Type B pancreatic cell (in vitro differentiated cells): ENCODE results near the gene TAP1. TPM values are rescaled to one million over a fixed set of nuclear protein-coding genes. Genes with fewer than 3 reads are reported as not detected.

Experiments used
- DNase-seq: peaks from one replicate; pipeline ENCODE4 v3.0.0; 2021; ENCODE audit warnings: mixed read lengths; ENCODE audit not compliant: unreplicated experiment; ENCODE audit errors: extremely low spot score
- H3K27ac Mint-ChIP-seq: 2 replicates; pipeline ENCODE4 v1.8.0; 2021; ENCODE audit warnings: mild to moderate bottlenecking, mixed read lengths
- H3K27me3 Mint-ChIP-seq: 2 replicates; pipeline ENCODE4 v1.8.0; 2021; ENCODE audit warnings: mixed read lengths
- H3K36me3 Mint-ChIP-seq: 2 replicates; pipeline ENCODE4 v1.8.0; 2021; ENCODE audit warnings: mixed read lengths
- H3K4me1 Mint-ChIP-seq: one replicate; pipeline ENCODE4 v1.8.0; 2021; ENCODE audit warnings: mixed read lengths; ENCODE audit not compliant: unreplicated experiment
- H3K4me3 Mint-ChIP-seq: 2 replicates; pipeline ENCODE4 v1.8.0; 2021; ENCODE audit warnings: mild to moderate bottlenecking, mixed read lengths
- H3K9me3 Mint-ChIP-seq: 2 replicates; pipeline ENCODE4 v1.8.0; 2021; ENCODE audit warnings: mixed read lengths
- CTCF ChIP-seq: fragments of 200-600 bp; sonication (generic); conservative IDR thresholded peaks from 2 replicates; pipeline ENCODE4 v1.5.0; 2021; ENCODE audit warnings: antibody characterized with exemption, mild to moderate bottlenecking
- total RNA-seq: library from RNA; stranded (reverse); gene quantifications from 2 replicates; pipeline ENCODE4 v1.2.1, GENCODE V29; 2021; ENCODE audit warnings: low replicate concordance

The TAP1 gene
- total RNA-seq, 1 donor from 2014 or later = 16.7 TPM

GRCh38 chr6:32867554-32868256 lies 14.2 kb upstream of the TAP1 start:
- no peak overlapping the region for H3K27ac Mint-ChIP-seq
- no peaks in the 10 kb centered on the region for H3K36me3 Mint-ChIP-seq
- peaks cover 66% of the 10 kb centered on the region for H3K27me3 Mint-ChIP-seq
- no peaks in the 10 kb centered on the region for H3K4me1 Mint-ChIP-seq
- H3K9me3 Mint-ChIP-seq = no peaks in the 10 kb centered on the region
- no peak overlapping the region for H3K4me3 Mint-ChIP-seq
- no peak for TF ChIP-seq CTCF
- DNase-seq = no peak

GRCh38 chr6:32867022-32867477 lies 13.5 kb upstream of the TAP1 start:
- no peaks in the 10 kb centered on the region for H3K36me3 Mint-ChIP-seq
- no peaks in the 10 kb centered on the region for H3K9me3 Mint-ChIP-seq
- no peaks in the 10 kb centered on the region for H3K4me1 Mint-ChIP-seq
- DNase-seq = no peak
- TF ChIP-seq CTCF = no peak
- H3K4me3 Mint-ChIP-seq = no peak overlapping the region
- H3K27ac Mint-ChIP-seq = no peak overlapping the region
- H3K27me3 Mint-ChIP-seq = peaks cover 62% of the 10 kb centered on the region

GRCh38 chr6:32865724-32866443 lies 12.4 kb upstream of the TAP1 start:
- H3K36me3 Mint-ChIP-seq = no peaks in the 10 kb centered on the region
- H3K27me3 Mint-ChIP-seq = peaks cover 56% of the 10 kb centered on the region
- DNase-seq = no peak
- TF ChIP-seq CTCF = no peak
- H3K4me3 Mint-ChIP-seq = no peak overlapping the region
- no peaks in the 10 kb centered on the region for H3K4me1 Mint-ChIP-seq
- no peaks in the 10 kb centered on the region for H3K9me3 Mint-ChIP-seq
- no peak overlapping the region for H3K27ac Mint-ChIP-seq

GRCh38 chr6:32862725-32863124 lies 9.2 kb upstream of the TAP1 start:
- no peak overlapping the region for H3K4me3 Mint-ChIP-seq
- no peaks in the 10 kb centered on the region for H3K36me3 Mint-ChIP-seq
- DNase-seq = no peak
- H3K27me3 Mint-ChIP-seq = peaks cover 62% of the 10 kb centered on the region
- no peak overlapping the region for H3K27ac Mint-ChIP-seq
- no peaks in the 10 kb centered on the region for H3K4me1 Mint-ChIP-seq
- H3K9me3 Mint-ChIP-seq = no peaks in the 10 kb centered on the region
- no peak for TF ChIP-seq CTCF

DNA sequence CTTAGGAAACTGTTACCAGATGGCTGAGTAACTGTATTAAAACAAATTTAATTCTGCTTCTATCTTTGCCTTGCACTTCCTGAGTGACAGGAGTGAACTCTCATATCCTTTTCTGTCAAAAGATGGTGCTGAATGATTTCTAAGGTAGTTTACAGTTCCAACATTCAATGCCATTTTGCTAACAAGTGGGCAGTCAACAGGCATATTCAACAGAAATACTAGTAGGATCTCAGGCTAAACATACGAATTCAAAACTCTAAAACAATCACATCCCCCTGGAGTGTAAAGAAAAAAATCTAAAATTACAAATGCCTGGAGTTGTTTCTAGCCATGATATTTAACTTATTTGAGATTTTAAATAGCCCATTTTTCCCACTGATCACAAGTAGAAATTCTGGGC lies 7.2 kb upstream of the TAP1 start:
- Mint-ChIP-seq H3K4me3 (no peak overlapping the region), H3K4me1 (no peaks in the 10 kb centered on the region), H3K9me3 (no peaks in the 10 kb centered on the region), H3K27ac (peak overlapping the region; percentile 87), H3K36me3 (no peaks in the 10 kb centered on the region), H3K27me3 (peaks cover 63% of the 10 kb centered on the region)
- DNase-seq = no peak
- no peak for TF ChIP-seq CTCF
